ENCODE results near the gene UPK3B.
"Not testable (repeated sequence)": the region's sequence is repeated elsewhere in the genome, so short reads cannot be mapped to it uniquely, and the experiment has no call there.

GRCh38 chr7:76561342-76561741 is 51.0 kb downstream of the UPK3B start:
- not testable (repeated sequence) for TF ChIP-seq CTCF, POLR2A (IDR thresholded peaks at IDR 0.05)

Measured in vagina (tissue), 2 donors.